ENCODE measurements around the gene KCND3.

KCND3 gene

DNA sequence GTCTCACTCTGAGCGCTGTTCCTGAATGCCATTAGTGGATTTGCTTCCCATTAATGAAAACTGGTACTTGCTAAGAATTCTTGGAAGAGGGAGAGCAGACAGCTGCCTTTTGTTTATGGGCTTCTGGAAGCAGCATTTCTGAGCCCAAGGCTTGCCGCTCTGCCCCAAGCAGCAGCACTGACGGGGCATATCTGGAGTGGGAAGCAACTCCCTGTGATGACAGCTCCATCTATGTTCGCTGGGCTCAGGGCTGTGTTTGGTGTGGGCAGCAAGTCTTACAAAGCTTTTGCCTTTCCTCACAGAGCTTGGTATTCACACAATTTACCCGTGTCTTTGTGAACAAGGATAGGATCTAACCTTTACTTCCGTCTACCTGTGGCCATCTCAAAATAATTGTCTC, 161.5 kb downstream of the KCND3 start:
- H3K4me3 ChIP-seq (ENCODE audit: low read depth, low read length) = no peak overlapping the region
- no peak for DNase-seq (ENCODE audit: low read depth)
- TF ChIP-seq, protein P1, sequence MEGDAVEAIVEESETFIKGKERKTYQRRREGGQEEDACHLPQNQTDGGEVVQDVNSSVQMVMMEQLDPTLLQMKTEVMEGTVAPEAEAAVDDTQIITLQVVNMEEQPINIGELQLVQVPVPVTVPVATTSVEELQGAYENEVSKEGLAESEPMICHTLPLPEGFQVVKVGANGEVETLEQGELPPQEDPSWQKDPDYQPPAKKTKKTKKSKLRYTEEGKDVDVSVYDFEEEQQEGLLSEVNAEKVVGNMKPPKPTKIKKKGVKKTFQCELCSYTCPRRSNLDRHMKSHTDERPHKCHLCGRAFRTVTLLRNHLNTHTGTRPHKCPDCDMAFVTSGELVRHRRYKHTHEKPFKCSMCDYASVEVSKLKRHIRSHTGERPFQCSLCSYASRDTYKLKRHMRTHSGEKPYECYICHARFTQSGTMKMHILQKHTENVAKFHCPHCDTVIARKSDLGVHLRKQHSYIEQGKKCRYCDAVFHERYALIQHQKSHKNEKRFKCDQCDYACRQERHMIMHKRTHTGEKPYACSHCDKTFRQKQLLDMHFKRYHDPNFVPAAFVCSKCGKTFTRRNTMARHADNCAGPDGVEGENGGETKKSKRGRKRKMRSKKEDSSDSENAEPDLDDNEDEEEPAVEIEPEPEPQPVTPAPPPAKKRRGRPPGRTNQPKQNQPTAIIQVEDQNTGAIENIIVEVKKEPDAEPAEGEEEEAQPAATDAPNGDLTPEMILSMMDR (IDR thresholded peaks at IDR 0.05; ENCODE audit: low read depth, low read length, missing control alignments) = no peak

- H3K4me3 ChIP-seq (ENCODE audit: low read depth, low read length) = no peak overlapping the region
- DNase-seq (ENCODE audit: low read depth) = no peak
- TF ChIP-seq, protein P1 (IDR thresholded peaks at IDR 0.05; ENCODE audit: low read depth, low read length, missing control alignments) = no peak
Measured at GRCh38 chr1:111826278-111826677, 163.2 kb downstream of the KCND3 start.

DNA sequence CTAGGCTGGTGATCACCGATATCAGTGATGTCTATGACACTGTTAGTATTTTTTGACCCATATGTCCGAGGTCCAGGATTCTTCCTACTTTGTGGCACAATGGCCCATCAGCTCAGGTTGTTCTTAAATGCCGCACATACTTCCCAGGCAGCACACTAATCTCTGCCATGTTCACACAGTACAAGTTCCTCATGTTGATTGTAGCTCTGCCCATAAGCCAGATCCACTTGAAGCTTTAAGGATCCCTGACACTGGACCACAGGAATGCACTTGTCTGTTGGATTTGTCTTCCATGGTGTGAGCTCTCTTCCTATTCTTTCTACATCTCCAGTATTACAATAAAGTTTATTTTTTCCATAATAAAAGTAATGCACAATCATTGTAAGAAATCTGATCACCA, 164.3 kb downstream of the KCND3 start:
- DNase-seq (ENCODE audit: low read depth) = no peak
- H3K4me3 ChIP-seq (ENCODE audit: low read depth, low read length) = no peak overlapping the region
- TF ChIP-seq, protein P1 (IDR thresholded peaks at IDR 0.05; ENCODE audit: low read depth, low read length, missing control alignments) = no peak

DNA sequence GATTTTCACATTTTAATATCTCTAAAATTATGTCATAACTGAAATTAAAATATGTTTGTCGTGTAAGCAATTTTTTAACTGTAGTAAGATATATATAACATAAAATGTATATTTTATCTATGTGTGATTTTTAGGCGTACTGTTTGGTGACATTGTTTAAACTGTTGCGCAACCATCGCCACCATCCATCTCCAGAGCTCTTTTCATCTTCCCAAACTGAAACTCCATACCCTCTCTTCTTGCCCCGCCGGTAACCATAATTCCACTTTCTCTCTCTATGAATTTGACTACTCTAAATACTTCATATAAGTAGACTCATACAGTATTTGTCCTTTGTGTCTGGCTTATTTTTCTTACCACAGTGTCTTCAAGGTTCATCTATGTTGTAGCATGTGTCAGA, 167.3 kb downstream of the KCND3 start:
- DNase-seq (ENCODE audit: low read depth) = no peak
- no peak overlapping the region for H3K4me3 ChIP-seq (ENCODE audit: low read depth, low read length)
- TF ChIP-seq, protein P1 (IDR thresholded peaks at IDR 0.05; ENCODE audit: low read depth, low read length, missing control alignments) = no peak

DNA sequence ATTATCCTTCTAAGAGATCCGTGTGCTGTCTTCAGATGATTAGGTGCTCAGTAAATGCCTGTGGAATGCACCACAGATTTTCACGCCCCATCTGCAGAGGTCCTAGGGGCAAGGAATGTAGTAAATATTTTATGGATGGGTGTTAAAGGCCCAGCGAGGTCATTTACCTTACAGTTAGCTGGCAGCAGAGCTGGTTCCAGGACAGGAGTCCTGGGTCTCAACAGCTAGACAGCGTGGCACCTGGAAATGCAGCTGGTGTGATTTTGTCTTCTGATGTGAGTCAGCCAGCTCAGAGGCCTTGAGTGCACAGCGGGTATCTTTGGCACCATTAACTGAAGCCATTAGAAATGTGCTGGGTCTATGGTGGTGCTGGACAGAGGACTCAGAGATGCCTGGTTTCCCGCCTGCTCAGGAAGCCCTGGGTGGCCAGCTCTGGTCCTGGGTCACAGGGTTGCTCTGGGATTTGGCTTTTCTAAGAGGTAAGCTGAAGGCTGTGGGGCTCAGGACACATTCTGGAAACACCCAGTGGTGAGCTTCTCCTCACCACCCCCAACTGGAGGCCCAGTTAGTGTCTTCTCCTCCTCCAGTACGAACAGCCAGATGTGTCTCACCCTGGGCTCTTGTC, 168.2 kb downstream of the KCND3 start:
- H3K4me3 ChIP-seq (ENCODE audit: low read depth, low read length) = no peak overlapping the region
- TF ChIP-seq, protein P1 (IDR thresholded peaks at IDR 0.05; ENCODE audit: low read depth, low read length, missing control alignments) = no peak
- DNase-seq (ENCODE audit: low read depth) = no peak

DNA sequence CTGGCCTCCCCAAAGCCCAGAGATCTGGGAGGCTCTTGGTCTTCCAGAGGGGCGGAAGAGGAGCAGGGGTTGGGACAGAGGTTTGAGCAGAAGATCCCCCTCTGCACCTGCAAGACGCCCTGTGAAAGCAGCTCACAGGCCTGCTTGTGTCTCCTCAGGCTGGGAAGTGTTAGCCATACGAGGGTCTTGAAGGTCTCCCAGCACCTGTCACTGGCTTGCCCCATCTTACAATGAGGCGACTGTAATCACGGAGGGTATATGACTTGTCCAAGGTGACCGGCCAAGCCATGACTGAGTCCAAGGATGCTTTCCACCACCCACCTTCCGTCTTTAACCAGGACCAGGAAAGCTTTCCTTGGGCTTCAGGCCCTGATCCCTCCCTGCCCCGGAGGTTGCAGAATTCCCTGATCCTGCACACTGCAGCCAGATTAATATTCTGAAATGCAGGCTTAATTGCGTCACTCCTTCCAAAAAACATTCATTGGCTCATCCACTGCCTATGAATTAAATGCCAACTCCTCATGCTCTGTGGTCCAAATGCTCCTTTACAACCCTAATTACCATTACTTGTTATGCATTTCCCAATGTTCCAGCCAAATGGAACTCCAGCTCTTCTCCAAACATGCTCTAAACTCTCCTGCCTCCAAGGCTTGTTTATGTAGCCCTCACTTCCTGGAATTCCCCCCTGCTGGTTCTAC, 169.8 kb downstream of the KCND3 start:
- no peak overlapping the region for H3K4me3 ChIP-seq (ENCODE audit: low read depth, low read length)
- TF ChIP-seq, protein P1 (IDR thresholded peaks at IDR 0.05; ENCODE audit: low read depth, low read length, missing control alignments) = no peak
- DNase-seq (ENCODE audit: low read depth) = no peak

- no peak for DNase-seq (ENCODE audit: low read depth)
- TF ChIP-seq, protein P1 (IDR thresholded peaks at IDR 0.05; ENCODE audit: low read depth, low read length, missing control alignments) = no peak
- no peak overlapping the region for H3K4me3 ChIP-seq (ENCODE audit: low read depth, low read length)
Measured at GRCh38 chr1:111818546-111818945, 170.9 kb downstream of the KCND3 start.
